ENCODE measurements around the gene GPR18. TPM values are rescaled to one million over a fixed set of nuclear protein-coding genes. Genes with fewer than 3 reads are reported as not detected.

GPR18 gene
- total RNA-seq, 1 experiment from 2014 or later: not detected

GRCh38 chr13:99227909-99228688 is 30.1 kb downstream of the GPR18 start:
- no peaks in the 10 kb centered on the region; the same call in 1 of the 2 replicates for H3K4me1 ChIP-seq (ENCODE audit: insufficient read depth, low read length)
- H4K8ac ChIP-seq (replicated peaks; ENCODE audit: insufficient read length, low read depth, low read length): no peak overlapping the region
- H2BK15ac ChIP-seq (ENCODE audit: low read depth, low read length): no peak overlapping the region
- H2AK5ac ChIP-seq (ENCODE audit: insufficient read length, low read length): no peak overlapping the region
- H2BK12ac ChIP-seq (ENCODE audit: insufficient read length, low read depth, low read length): no peak overlapping the region
- H3K36me3 Mint-ChIP-seq (ENCODE audit: insufficient read depth in 1 of 3, low read depth in 3 of 3): peaks cover 0 to 2% (median 0%) of the 10 kb centered on the region in 3 experiments; a peak in 4 of 7 replicates
- no peak overlapping the region for H3K4ac ChIP-seq (ENCODE audit: low read depth, low read length)
- H3K4me1 Mint-ChIP-seq: peaks cover 18 to 20% of the 10 kb centered on the region in 2 experiments
- no peaks in the 10 kb centered on the region for H3K27me3 ChIP-seq (ENCODE audit: insufficient read depth, low read length)
- no CpG with 5 or more reads among the region's 15 CpGs for WGBS (ENCODE audit: extremely low coverage, insufficient read length, low lambda C conversion rate)
- H3K14ac ChIP-seq (ENCODE audit: insufficient read depth, low read length): no peak overlapping the region
- H3K23me2 ChIP-seq (ENCODE audit: insufficient read length, low read depth, low read length, poor library complexity, severe bottlenecking): no peaks in the 10 kb centered on the region
- H3K23ac ChIP-seq (ENCODE audit: insufficient read length, low read depth, low read length): no peak overlapping the region
- peaks cover 26% of the 10 kb centered on the region; the same call in 1 of the 2 replicates for H3K79me2 ChIP-seq (ENCODE audit: insufficient read depth, low read length)
- H3K27me3 Mint-ChIP-seq (ENCODE audit: low read depth): no peaks in the 10 kb centered on the region
- H4K91ac ChIP-seq (ENCODE audit: insufficient read length, low read depth, low read length): no peak overlapping the region
- no peak overlapping the region for H3K27ac ChIP-seq (ENCODE audit: insufficient read length, low read depth, low read length)
- TF ChIP-seq, protein P1, sequence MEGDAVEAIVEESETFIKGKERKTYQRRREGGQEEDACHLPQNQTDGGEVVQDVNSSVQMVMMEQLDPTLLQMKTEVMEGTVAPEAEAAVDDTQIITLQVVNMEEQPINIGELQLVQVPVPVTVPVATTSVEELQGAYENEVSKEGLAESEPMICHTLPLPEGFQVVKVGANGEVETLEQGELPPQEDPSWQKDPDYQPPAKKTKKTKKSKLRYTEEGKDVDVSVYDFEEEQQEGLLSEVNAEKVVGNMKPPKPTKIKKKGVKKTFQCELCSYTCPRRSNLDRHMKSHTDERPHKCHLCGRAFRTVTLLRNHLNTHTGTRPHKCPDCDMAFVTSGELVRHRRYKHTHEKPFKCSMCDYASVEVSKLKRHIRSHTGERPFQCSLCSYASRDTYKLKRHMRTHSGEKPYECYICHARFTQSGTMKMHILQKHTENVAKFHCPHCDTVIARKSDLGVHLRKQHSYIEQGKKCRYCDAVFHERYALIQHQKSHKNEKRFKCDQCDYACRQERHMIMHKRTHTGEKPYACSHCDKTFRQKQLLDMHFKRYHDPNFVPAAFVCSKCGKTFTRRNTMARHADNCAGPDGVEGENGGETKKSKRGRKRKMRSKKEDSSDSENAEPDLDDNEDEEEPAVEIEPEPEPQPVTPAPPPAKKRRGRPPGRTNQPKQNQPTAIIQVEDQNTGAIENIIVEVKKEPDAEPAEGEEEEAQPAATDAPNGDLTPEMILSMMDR (conservative IDR thresholded peaks at IDR 0.05): no peak
- no peak for DNase-seq
- H3K18ac ChIP-seq (ENCODE audit: insufficient read length, low read depth, low read length): no peak overlapping the region
- no peaks in the 10 kb centered on the region for H3K9me3 ChIP-seq (ENCODE audit: control insufficient read depth, low read depth, low read length)
- H4K20me1 ChIP-seq (ENCODE audit: control insufficient read depth, insufficient read depth, insufficient read length): no peaks in the 10 kb centered on the region
- H3K4me2 ChIP-seq (ENCODE audit: insufficient read depth, insufficient read length, low read length): no peak overlapping the region
- H3K9me3 Mint-ChIP-seq: no peaks in the 10 kb centered on the region
- no peak overlapping the region for H2AFZ ChIP-seq (ENCODE audit: low read length)
- no peak overlapping the region for H3K56ac ChIP-seq (ENCODE audit: insufficient read length, low read depth, low read length)
- no peak overlapping the region for H3T11ph ChIP-seq (ENCODE audit: low read length)
- H2BK20ac ChIP-seq (ENCODE audit: low read depth, low read length, poor library complexity, severe bottlenecking): no peak overlapping the region
- no peak overlapping the region for H4K5ac ChIP-seq (ENCODE audit: insufficient read length, low read depth, low read length)
- peak overlapping the region in 1 of 3 experiments; percentile 18; a peak in 2 of 7 replicates for H3K27ac Mint-ChIP-seq
- no peak overlapping the region for H3K9ac ChIP-seq (ENCODE audit: extremely low read depth, insufficient read length, low read length)
- H3K79me1 ChIP-seq (ENCODE audit: insufficient read depth, low read depth, low read length, poor library complexity, severe bottlenecking): peaks cover 16% of the 10 kb centered on the region
- H3K4me3 Mint-ChIP-seq: no peak overlapping the region
- H2BK5ac ChIP-seq (ENCODE audit: insufficient read length, low read length): no peak overlapping the region
- H2BK120ac ChIP-seq (ENCODE audit: low read depth, low read length, poor library complexity, severe bottlenecking): no peak overlapping the region

Measured in H9 (cell line).